Activated T-cell treated with anti-CD3 and anti-CD28 coated beads, Interleukin-2, amount 50 U/mL, for 4 hours (primary cell): ENCODE results near the gene GAS5. TPM values are rescaled to one million over a fixed set of nuclear protein-coding genes. Genes with fewer than 3 reads are reported as not detected.
A peak's percentile ranks its signal among the peaks of the same experiment; 100 is the strongest.
"Not testable (repeated sequence)": the region's sequence is repeated elsewhere in the genome, so short reads cannot be mapped to it uniquely, and the experiment has no call there.

Experiments
- ATAC-seq, 2 donors: fragments of 200-7000 bp; cut with Tn5 transposase; one replicate each; pipeline ENCODE4 v1.10.0; 2021
- DNase-seq: peaks from one replicate; pipeline ENCODE4 v3.0.0-alpha.2; 2020
- H3K27me3 Mint-ChIP-seq: one replicate; pipeline ENCODE4 v1.8.0; 2021; ENCODE audit warnings: low read depth, mixed read lengths
- H3K36me3 Mint-ChIP-seq: one replicate; pipeline ENCODE4 v1.8.0; 2022; ENCODE audit warnings: mixed read lengths; ENCODE audit not compliant: insufficient read depth
- H3K4me1 Mint-ChIP-seq: one replicate; pipeline ENCODE4 v1.8.0; 2021; ENCODE audit warnings: low read depth, mixed read lengths
- H3K4me3 Mint-ChIP-seq: one replicate; pipeline ENCODE4 v1.8.0; 2021; ENCODE audit warnings: mild to moderate bottlenecking, moderate library complexity, mixed read lengths
- H3K9me3 Mint-ChIP-seq: one replicate; pipeline ENCODE4 v1.8.0; 2021; ENCODE audit warnings: mixed read lengths
- total RNA-seq, 3 donors: library from RNA; stranded (reverse); gene quantifications; one replicate each; pipeline ENCODE4 v1.2.1, GENCODE V29; 2021

GAS5 gene
- total RNA-seq, 3 donors from 2014 or later: 836 to 968 (median 925) TPM

DNA sequence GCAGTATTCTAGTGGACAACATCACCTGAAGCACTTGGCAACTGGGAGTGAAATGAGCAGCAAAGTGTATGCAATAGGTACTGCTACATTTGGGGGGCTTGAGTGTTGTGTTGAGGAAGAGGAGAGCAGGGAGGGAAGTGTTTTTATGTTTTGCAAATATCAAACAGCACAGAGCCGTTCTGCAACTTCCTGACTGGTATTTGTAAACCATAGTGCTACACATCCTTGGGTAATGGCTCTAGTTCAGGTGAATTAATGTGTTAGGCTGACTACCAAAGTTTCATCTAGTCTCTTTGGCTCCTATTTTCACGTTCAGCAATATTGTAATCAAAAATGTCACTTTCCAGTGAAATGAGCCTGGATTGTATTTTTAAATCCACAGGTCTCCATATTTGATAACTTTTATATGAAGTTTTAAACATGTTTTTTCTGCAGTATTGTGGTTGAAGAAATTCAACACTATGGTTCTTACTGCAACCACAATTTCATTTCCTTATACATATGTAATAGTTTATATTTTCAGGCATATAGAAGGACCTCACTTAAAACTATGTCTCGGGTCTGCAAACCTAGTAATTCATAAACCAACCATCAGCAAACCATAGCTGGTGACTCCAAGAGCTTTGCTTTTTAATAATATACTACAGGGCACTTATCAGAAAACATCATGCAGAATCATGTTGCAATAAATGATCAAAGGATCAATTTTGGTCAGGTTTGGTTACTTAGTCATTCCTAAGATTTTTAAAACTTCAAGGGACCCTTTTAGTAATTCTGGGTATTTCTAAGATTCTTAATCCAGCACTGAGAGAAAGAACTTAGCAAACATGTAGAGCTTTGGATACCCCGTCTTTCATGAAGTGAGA lies 19.2 kb upstream of the GAS5 start:
- H3K4me1 Mint-ChIP-seq: peaks cover 31% of the 10 kb centered on the region
- DNase-seq (no peak), ATAC-seq (peak in 1 of 2 donors; percentile 14)
- no peaks in the 10 kb centered on the region for H3K27me3 Mint-ChIP-seq
- H3K36me3 Mint-ChIP-seq: peaks cover 37% of the 10 kb centered on the region
- no peak overlapping the region for H3K4me3 Mint-ChIP-seq
- H3K9me3 Mint-ChIP-seq: no peaks in the 10 kb centered on the region

DNA sequence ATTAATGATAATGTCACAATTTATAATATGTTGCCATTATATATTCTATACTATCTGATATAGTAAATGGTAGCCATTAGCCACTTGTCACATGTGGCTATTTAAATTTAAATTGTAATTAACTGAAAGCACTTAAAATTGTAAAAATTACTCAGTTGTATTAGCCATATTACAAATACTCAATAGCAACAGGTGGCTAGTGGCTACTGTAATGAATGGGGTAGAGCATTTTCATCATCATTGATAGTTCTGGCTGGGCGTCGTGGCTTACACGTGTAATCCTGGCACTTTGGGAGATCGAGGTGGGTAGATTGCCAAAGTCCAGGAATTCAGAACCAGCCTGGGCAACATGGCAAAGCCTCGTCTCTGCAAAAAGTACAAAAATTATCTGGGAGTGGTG lies 16.9 kb upstream of the GAS5 start:
- H3K9me3 Mint-ChIP-seq: no peaks in the 10 kb centered on the region
- peaks cover 26% of the 10 kb centered on the region for H3K4me1 Mint-ChIP-seq
- DNase-seq (no peak), ATAC-seq (no peak)
- H3K4me3 Mint-ChIP-seq: no peak overlapping the region
- H3K27me3 Mint-ChIP-seq: no peaks in the 10 kb centered on the region
- H3K36me3 Mint-ChIP-seq: peaks cover 32% of the 10 kb centered on the region

DNA sequence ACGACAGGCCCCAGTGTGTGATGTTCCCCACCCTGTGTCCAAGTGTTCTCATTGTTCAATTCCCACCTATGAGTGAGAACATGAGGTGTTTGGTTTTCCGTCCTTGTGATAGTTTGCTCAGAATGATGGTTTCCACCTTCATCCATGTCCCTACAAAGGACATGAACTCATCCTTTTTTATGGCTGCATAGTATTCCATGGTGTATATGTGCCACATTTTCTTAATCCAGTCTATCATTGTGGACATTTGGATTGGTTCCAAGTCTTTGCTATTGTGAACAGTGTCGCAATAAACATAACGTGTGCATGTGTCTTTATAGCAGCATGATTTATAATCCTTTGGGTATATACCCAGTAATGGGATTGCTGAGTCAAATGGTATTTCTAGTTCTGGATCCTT lies 13.3 kb upstream of the GAS5 start:
- not testable (repeated sequence) for H3K27me3 Mint-ChIP-seq, ATAC-seq, H3K4me1 Mint-ChIP-seq, H3K9me3 Mint-ChIP-seq, DNase-seq, H3K4me3 Mint-ChIP-seq
- H3K36me3 Mint-ChIP-seq: peaks cover 33% of the 10 kb centered on the region

DNA sequence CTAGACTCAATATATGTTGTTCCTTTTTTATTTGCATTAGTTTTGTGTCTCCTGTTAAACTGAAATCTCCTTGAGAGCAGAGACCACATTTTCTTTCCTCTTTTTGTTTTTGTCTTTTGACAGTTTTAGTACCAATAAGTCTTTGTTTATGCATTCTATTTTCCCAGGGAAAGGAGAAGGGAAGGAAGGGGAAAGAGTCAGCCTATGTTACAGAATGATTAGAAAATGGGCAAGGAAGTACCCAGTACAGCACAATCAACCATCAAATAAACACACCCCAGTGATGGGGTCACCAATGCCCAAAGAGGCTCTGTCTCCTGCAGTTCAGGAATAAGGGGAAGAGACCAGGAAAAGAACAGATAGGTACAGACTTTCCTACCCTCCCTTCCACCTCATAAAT lies 10.5 kb upstream of the GAS5 start:
- Mint-ChIP-seq H3K4me3 (no peak overlapping the region), H3K36me3 (peaks cover 37% of the 10 kb centered on the region), H3K9me3 (no peaks in the 10 kb centered on the region), H3K4me1 (peaks cover 3% of the 10 kb centered on the region), H3K27me3 (no peaks in the 10 kb centered on the region)
- no peak for ATAC-seq
- DNase-seq: no peak

DNA sequence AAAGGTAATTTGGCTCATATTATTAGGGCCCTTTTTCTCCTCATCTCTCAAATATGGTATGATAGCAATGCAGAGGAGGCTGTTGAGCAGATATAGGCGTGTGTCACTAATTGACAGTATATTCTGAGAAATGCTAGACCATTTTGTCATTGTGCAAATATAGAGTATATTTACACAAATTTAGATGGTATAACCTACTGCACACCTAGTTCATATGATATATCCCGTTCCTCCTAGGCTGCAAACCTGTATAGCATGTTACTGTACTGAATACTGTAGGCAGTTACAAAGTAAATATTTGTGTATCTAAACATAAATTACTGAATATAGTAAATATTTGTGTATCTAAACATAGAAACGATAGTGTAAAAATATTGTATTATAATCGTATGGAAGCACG lies 8.9 kb upstream of the GAS5 start:
- H3K9me3 Mint-ChIP-seq: no peaks in the 10 kb centered on the region
- peaks cover 12% of the 10 kb centered on the region for H3K4me1 Mint-ChIP-seq
- ATAC-seq (no peak), DNase-seq (no peak)
- no peaks in the 10 kb centered on the region for H3K27me3 Mint-ChIP-seq
- no peak overlapping the region for H3K4me3 Mint-ChIP-seq
- H3K36me3 Mint-ChIP-seq: peaks cover 37% of the 10 kb centered on the region

GRCh38 chr1:173871500-173871899 lies 3.7 kb upstream of the GAS5 start:
- ATAC-seq: no peak

DNA sequence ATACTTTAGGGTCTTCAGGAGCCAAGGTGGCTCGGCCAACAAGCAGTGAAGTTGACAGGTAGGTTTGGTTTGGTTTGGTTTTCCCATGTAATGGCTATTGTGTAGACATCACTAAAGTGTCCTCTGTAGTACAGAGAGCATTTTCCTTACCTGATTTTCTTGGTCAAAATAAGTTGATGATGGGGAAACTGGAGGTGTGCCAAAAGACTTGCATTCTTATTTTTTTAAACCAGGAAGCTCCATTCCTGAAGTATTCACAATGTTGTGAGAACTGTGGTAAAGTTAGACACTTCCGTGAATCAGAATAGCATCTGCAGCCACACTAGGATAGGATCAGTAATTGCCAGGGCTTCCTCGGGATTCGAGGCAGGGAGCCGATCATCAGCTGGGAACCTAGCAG lies 3.3 kb upstream of the GAS5 start:
- Mint-ChIP-seq H3K4me3 (peak overlapping the region; percentile 91), H3K4me1 (peaks cover 43% of the 10 kb centered on the region), H3K9me3 (no peaks in the 10 kb centered on the region), H3K27me3 (no peaks in the 10 kb centered on the region), H3K36me3 (peaks cover 33% of the 10 kb centered on the region)
- no peak for ATAC-seq
- DNase-seq: no peak

More at GRCh38 chr1:173871500-173871899, 3.7 kb upstream of the GAS5 start:
- DNase-seq: no peak
- H3K36me3 Mint-ChIP-seq: peaks cover 32% of the 10 kb centered on the region
- H3K4me3 Mint-ChIP-seq: no peak overlapping the region
- H3K27me3 Mint-ChIP-seq: no peaks in the 10 kb centered on the region
- H3K9me3 Mint-ChIP-seq: no peaks in the 10 kb centered on the region
- peaks cover 43% of the 10 kb centered on the region for H3K4me1 Mint-ChIP-seq

GRCh38 chr1:173870252-173871075 lies 2.7 kb upstream of the GAS5 start:
- Mint-ChIP-seq H3K9me3 (no peaks in the 10 kb centered on the region), H3K27me3 (no peaks in the 10 kb centered on the region), H3K4me3 (peak overlapping the region; percentile 91), H3K36me3 (peaks cover 35% of the 10 kb centered on the region), H3K4me1 (peaks cover 47% of the 10 kb centered on the region)
- DNase-seq: no peak
- ATAC-seq: no peak

DNA sequence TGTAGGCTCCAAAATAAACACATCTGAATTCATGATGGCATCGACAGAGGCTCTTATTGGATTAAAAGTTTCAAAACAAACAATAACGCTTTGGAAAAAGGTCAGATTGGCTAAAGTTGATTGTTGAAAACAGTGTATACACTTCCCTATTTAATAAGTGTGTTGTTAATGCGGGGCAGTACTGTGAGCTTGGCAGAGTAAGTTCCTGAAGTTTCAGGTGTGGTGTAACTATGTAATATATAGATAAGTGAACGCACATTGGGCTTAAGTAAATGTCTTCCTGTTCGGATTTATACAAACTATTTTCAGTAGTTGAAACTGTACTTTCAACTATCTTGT lies 1.2 kb upstream of the GAS5 start:
- Mint-ChIP-seq H3K36me3 (peaks cover 44% of the 10 kb centered on the region), H3K27me3 (no peaks in the 10 kb centered on the region), H3K4me3 (peak overlapping the region; percentile 91), H3K4me1 (peaks cover 60% of the 10 kb centered on the region), H3K9me3 (no peaks in the 10 kb centered on the region)
- DNase-seq: no peak
- no peak for ATAC-seq

DNA sequence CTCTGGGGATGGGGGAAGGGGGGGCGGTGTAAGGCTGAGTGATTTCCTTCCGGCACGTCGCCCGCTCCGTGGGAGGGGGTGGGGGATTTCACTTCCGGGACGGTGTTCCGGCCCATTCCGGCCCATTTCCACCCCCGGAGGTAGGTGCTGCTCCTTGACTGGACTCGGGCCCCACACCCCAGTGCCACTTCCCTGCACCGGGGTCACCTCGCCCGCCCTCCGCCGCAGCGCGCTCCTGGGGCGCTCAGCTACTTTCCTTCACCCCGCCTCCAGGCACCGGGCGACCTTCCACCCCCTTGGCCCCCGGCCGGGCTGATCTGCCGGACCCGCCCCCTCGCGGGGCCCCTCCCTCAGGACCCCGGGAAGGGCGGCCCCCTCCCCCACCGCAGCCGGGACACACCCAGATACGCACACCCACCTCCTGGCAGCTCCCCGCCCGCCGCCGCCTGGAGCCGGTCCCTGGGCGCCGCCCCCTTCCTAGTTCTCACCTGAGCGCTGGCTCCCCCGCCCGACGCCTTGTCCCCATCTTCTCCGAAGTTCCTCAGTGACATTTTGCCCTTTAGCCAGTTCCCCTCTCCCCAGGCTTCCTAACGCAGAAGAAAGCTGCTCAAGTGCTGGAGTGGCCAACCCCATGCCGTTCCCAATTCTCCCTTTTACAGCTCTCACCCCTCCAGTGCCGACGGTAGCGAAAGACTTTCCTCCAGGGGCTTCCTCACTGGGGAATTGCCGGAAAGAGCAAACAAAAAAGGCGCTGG lies 654 bp upstream of the GAS5 start, which contains the start of gene ZBTB37:
TSS of gene ZBTB37 (plus strand) at position 115 of the 755 bp plus-strand sequence. CDS start 1,846 bp downstream, outside the sequence.
- H3K36me3 Mint-ChIP-seq: peaks cover 49% of the 10 kb centered on the region

DNA sequence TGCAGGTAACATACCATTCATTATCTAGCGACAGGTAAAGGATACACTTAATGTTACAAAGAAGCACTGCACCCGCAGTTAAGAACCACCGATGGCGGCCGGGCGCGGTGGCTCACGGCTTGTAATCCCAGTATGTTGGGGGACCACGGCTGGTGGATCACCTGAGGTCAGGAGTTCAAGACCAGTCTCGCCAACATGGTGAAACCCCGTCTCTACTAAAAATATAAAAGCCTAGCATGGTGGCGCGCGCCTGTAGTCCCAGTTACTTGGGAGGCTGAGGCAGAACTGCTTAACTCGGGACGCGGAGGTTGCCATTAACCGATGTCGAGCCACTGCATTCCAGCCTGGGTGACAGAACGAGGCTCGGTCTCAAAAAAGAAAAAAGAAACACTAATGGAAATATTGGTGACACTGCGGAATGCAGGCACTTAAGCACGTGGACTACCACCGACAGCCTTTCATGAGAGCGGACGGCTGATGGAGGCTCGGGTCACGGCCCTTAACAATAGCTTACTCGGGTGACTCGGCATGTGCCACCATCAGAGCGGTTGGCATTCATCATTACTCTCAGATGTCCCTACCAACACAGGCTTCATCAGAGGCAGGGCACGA lies 542 bp downstream of the GAS5 start:
- Mint-ChIP-seq H3K36me3 (peaks cover 52% of the 10 kb centered on the region), H3K27me3 (no peaks in the 10 kb centered on the region), H3K4me3 (peak overlapping the region; percentile 91), H3K9me3 (no peaks in the 10 kb centered on the region), H3K4me1 (peaks cover 56% of the 10 kb centered on the region)
- DNase-seq (peak; percentile 25), ATAC-seq (no peak)

More for the DNA sequence above, 654 bp upstream of the GAS5 start, which contains the start of gene ZBTB37:
- peaks cover 64% of the 10 kb centered on the region for H3K4me1 Mint-ChIP-seq
- H3K4me3 Mint-ChIP-seq: peak within 1 kb of the TSS; percentile 91
- peak; percentile 90 for DNase-seq
- H3K27me3 Mint-ChIP-seq: no peaks in the 10 kb centered on the region
- no peaks in the 10 kb centered on the region for H3K9me3 Mint-ChIP-seq
- peak; percentile 58 to 65 for ATAC-seq

- Mint-ChIP-seq H3K36me3 (peaks cover 56% of the 10 kb centered on the region), H3K27me3 (no peaks in the 10 kb centered on the region), H3K4me1 (peaks cover 51% of the 10 kb centered on the region), H3K4me3 (peak overlapping the region; percentile 91), H3K9me3 (no peaks in the 10 kb centered on the region)
- ATAC-seq (no peak), DNase-seq (no peak)
Observed at GRCh38 chr1:173866413-173867115, 1.2 kb downstream of the GAS5 start.

DNA sequence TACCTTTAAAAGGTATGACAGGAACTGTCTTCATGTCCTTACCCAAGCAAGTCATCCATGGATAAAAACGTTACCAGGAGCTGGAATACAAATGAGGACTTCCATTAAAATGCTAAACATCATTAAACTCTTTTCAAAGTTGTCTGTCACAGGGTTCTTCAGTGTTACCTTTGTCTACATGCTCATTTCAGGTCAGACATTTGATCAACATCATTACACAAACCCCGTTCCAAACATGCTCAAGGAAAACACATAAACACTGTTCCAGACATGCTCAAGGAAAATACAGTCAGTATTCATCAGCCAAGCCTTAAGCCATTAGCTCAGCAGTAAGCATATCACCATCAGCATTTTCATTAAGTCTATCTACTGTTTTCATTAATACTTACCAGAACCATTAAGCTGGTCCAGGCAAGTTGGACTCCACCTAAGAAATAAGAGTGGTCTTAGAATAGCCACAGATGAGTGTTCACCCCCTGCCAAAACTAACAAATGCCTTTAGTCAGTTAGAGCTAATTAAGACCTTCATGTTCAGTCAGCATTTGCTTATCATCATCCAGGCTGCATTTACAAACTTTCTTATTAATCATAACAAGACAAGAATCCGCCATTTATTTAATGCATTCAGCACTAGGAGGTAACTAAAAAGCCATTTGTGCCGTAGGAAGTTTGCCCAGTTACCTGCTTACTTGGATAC lies 2.2 kb downstream of the GAS5 start:
- Mint-ChIP-seq H3K27me3 (no peaks in the 10 kb centered on the region), H3K36me3 (peaks cover 54% of the 10 kb centered on the region), H3K4me1 (peaks cover 43% of the 10 kb centered on the region), H3K9me3 (no peaks in the 10 kb centered on the region), H3K4me3 (peak overlapping the region; percentile 91)
- DNase-seq: no peak
- no peak for ATAC-seq
